ENCODE data around the gene DPP3. TPM values are rescaled to one million over a fixed set of nuclear protein-coding genes. Genes with fewer than 3 reads are reported as not detected.

The DPP3 gene
- total and polyA plus RNA-seq, 9 donors = 18.5 to 27.2 (median 23.0) TPM

DNA sequence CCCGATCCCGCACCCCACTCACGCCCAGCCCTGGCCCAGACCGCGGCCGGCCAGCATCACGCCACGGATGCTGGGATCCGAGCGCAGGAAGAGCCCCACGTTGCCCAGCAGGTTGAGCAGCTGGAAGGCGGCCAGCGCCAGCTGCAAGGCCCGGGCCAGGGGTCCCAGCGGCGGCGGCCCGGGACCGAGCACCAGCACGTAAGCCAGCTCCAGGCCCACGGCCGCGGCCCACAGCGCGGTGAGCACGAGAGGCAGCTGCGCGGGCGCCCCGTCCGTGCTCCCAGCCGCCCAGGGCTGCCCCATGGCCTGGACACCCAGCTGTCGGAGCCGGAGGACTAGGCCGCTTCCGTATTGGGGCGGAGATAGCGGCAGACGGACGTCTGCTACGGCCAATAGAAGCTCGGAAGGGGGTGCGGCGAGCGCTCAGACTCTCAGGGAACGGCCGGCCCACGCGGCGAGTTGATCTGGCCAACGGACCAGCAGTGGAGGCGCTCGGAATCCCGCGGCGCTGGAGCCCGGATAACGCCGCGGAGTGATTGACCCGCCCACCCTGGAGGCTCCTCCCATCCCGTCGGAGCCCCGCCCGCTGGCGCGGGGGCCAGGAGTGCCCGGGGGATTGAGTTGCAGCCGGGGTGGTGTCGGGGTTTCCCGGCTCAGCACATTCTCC is 65.6 kb downstream of the DPP3 start, which contains the start of gene ZDHHC24:
Gene ZDHHC24, minus strand, starts transcription at position 348 of the 667 bp plus-strand sequence. Its CDS starts 45 bp downstream, at position 303.
- Histone ChIP-seq H3K27ac (ENCODE audit: low read length) (peak within 1 kb of the TSS; percentile 87), H3K36me3 (ENCODE audit: control insufficient read depth, insufficient read depth, low read length) (peaks cover 15% of the 10 kb centered on the region), H3K27me3 (ENCODE audit: control insufficient read depth, insufficient read depth, low read length) (peaks cover 2% of the 10 kb centered on the region), H3K9me3 (replicated peaks; ENCODE audit: control insufficient read depth, low read depth, low read length) (no peaks in the 10 kb centered on the region), H3K4me1 (ENCODE audit: control insufficient read depth, insufficient read depth, low read length) (peaks cover 53% of the 10 kb centered on the region), H3K4me3 (ENCODE audit: low read length) (peak within 1 kb of the TSS; percentile 72)
- peak; percentile 99 for DNase-seq
- under 1% methylated on average over 56 of the region's 71 CpGs for WGBS (ENCODE audit: insufficient coverage)

- peak; percentile 73 for DNase-seq
- peaks cover 53% of the 10 kb centered on the region for H3K4me1 ChIP-seq (ENCODE audit: control insufficient read depth, insufficient read depth, low read length)
- under 1% methylated on average over 29 of the region's 37 CpGs for WGBS (ENCODE audit: insufficient coverage)
Measured at GRCh38 chr11:66546368-66546965, 66.2 kb downstream of the DPP3 start, which contains the start of gene ACTN3. TSS of gene ACTN3 (plus strand) at chr11:66546903. CDS start at chr11:66546938, 35 bp downstream.

DNA sequence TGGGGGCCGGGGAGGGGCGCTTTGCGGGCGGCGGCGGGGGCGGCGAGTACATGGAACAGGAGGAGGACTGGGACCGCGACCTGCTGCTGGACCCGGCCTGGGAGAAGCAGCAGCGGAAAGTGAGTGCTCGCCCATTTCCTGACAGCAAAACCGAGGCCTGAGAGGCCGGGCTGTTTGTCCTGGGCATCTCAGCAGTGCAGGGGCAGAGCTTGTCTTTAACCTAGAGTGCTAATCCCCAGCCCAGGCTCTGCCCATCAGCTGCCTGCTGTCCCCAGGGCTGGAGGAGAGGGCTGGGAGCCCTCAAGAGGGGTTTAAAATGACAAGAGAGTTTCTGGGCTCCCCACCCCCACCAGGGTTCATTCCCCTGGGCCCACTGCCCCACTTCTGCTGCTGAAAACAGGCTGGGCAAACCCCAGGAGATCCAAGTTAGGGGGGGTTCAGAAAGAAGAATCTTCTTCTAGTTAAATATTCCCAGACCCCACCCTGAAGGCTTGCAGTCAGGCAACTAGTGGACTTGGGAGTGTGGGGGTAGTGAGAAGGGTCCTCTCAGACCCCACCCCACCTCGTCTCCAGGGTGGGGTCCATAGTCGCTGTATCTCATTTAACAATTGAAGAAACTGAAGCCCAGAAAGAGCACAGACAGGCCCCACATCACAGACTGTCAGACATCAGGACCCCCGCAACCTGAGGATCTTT is 66.9 kb downstream of the DPP3 start:
- Histone ChIP-seq H3K36me3 (ENCODE audit: control insufficient read depth, insufficient read depth, low read length) (peaks cover 6% of the 10 kb centered on the region), H3K4me3 (ENCODE audit: low read length) (peak overlapping the region; percentile 72), H3K9me3 (replicated peaks; ENCODE audit: control insufficient read depth, low read depth, low read length) (no peaks in the 10 kb centered on the region), H3K27me3 (ENCODE audit: control insufficient read depth, insufficient read depth, low read length) (peaks cover 2% of the 10 kb centered on the region), H3K27ac (ENCODE audit: low read length) (peak overlapping the region; percentile 87), H3K4me1 (ENCODE audit: control insufficient read depth, insufficient read depth, low read length) (peaks cover 53% of the 10 kb centered on the region)
- DNase-seq = no peak
- WGBS (ENCODE audit: insufficient coverage) = 10% methylated on average over 15 of the region's 18 CpGs

More at GRCh38 chr11:66546368-66546965, 66.2 kb downstream of the DPP3 start, which contains the start of gene ACTN3:
- Histone ChIP-seq H3K27ac (ENCODE audit: low read length) (peak within 1 kb of the TSS; percentile 87), H3K4me3 (ENCODE audit: low read length) (peak within 1 kb of the TSS; percentile 72), H3K9me3 (replicated peaks; ENCODE audit: control insufficient read depth, low read depth, low read length) (no peaks in the 10 kb centered on the region), H3K36me3 (ENCODE audit: control insufficient read depth, insufficient read depth, low read length) (peaks cover 13% of the 10 kb centered on the region), H3K27me3 (ENCODE audit: control insufficient read depth, insufficient read depth, low read length) (peaks cover 2% of the 10 kb centered on the region)

- WGBS (ENCODE audit: insufficient coverage) = 0% methylated on average over 1 of the region's 5 CpGs
- peak; percentile 74 for DNase-seq
Measured at GRCh38 chr11:66547662-66548009, 67.4 kb downstream of the DPP3 start.

DNA sequence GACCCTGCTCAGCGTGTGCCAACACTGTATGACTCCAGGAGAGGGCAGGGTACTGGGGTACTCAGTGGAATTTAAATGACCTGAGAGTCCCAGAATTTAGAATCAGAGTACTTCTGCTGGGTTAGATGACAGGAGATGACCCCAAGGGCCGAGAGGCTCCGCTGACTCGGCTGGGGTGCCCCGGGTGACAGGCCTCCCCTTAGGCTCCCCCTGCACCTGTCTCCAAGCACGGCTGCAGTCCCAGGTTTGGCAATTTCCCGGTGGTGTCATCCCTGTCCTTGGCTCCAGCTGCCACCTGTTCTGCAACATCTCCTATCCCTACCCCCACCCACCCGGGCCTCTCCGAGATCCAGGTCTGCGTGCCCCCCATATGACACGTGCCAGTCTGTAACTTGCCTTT is 67.8 kb downstream of the DPP3 start:
- Histone ChIP-seq H3K27ac (ENCODE audit: low read length) (peak overlapping the region; percentile 87), H3K36me3 (ENCODE audit: control insufficient read depth, insufficient read depth, low read length) (peaks cover 2% of the 10 kb centered on the region), H3K9me3 (replicated peaks; ENCODE audit: control insufficient read depth, low read depth, low read length) (no peaks in the 10 kb centered on the region), H3K4me3 (ENCODE audit: low read length) (peak overlapping the region; percentile 19), H3K27me3 (ENCODE audit: control insufficient read depth, insufficient read depth, low read length) (peaks cover 2% of the 10 kb centered on the region), H3K4me1 (ENCODE audit: control insufficient read depth, insufficient read depth, low read length) (peaks cover 53% of the 10 kb centered on the region)
- WGBS (ENCODE audit: insufficient coverage) = 29% methylated on average over 10 of the region's 11 CpGs
- peak; percentile 63 for DNase-seq

More at GRCh38 chr11:66547662-66548009, 67.4 kb downstream of the DPP3 start:
- peak overlapping the region; percentile 87 for H3K27ac ChIP-seq (ENCODE audit: low read length)
- peak overlapping the region; percentile 72 for H3K4me3 ChIP-seq (ENCODE audit: low read length)
- H3K27me3 ChIP-seq (ENCODE audit: control insufficient read depth, insufficient read depth, low read length) = peaks cover 2% of the 10 kb centered on the region
- H3K9me3 ChIP-seq (replicated peaks; ENCODE audit: control insufficient read depth, low read depth, low read length) = no peaks in the 10 kb centered on the region
- H3K4me1 ChIP-seq (ENCODE audit: control insufficient read depth, insufficient read depth, low read length) = peaks cover 53% of the 10 kb centered on the region
- peaks cover 2% of the 10 kb centered on the region for H3K36me3 ChIP-seq (ENCODE audit: control insufficient read depth, insufficient read depth, low read length)

- WGBS (ENCODE audit: insufficient coverage) = 16% methylated on average over 11 of the region's 16 CpGs
- peak overlapping the region; percentile 87 for H3K27ac ChIP-seq (ENCODE audit: low read length)
- no peaks in the 10 kb centered on the region for H3K9me3 ChIP-seq (replicated peaks; ENCODE audit: control insufficient read depth, low read depth, low read length)
- peaks cover 44% of the 10 kb centered on the region for H3K4me1 ChIP-seq (ENCODE audit: control insufficient read depth, insufficient read depth, low read length)
- peaks cover 2% of the 10 kb centered on the region for H3K27me3 ChIP-seq (ENCODE audit: control insufficient read depth, insufficient read depth, low read length)
- DNase-seq = no peak
- H3K36me3 ChIP-seq (ENCODE audit: control insufficient read depth, insufficient read depth, low read length) = no peaks in the 10 kb centered on the region
- peak overlapping the region; percentile 24 for H3K4me3 ChIP-seq (ENCODE audit: low read length)
Measured at GRCh38 chr11:66548774-66549630, 68.8 kb downstream of the DPP3 start.

- Histone ChIP-seq H3K27ac (ENCODE audit: low read length) (no peak overlapping the region), H3K27me3 (ENCODE audit: control insufficient read depth, insufficient read depth, low read length) (peaks cover 2% of the 10 kb centered on the region), H3K4me3 (ENCODE audit: low read length) (no peak overlapping the region), H3K9me3 (replicated peaks; ENCODE audit: control insufficient read depth, low read depth, low read length) (no peaks in the 10 kb centered on the region), H3K36me3 (ENCODE audit: control insufficient read depth, insufficient read depth, low read length) (no peaks in the 10 kb centered on the region), H3K4me1 (ENCODE audit: control insufficient read depth, insufficient read depth, low read length) (peaks cover 39% of the 10 kb centered on the region)
- WGBS (ENCODE audit: insufficient coverage) = no CpG with 5 or more reads among the region's 3 CpGs
- DNase-seq = no peak
Measured at GRCh38 chr11:66549696-66550095, 69.5 kb downstream of the DPP3 start.

GRCh38 chr11:66550887-66551286 is 70.7 kb downstream of the DPP3 start:
- Histone ChIP-seq H3K27me3 (ENCODE audit: control insufficient read depth, insufficient read depth, low read length) (peaks cover 2% of the 10 kb centered on the region), H3K9me3 (replicated peaks; ENCODE audit: control insufficient read depth, low read depth, low read length) (no peaks in the 10 kb centered on the region), H3K4me1 (ENCODE audit: control insufficient read depth, insufficient read depth, low read length) (peaks cover 32% of the 10 kb centered on the region), H3K4me3 (ENCODE audit: low read length) (no peak overlapping the region), H3K27ac (ENCODE audit: low read length) (no peak overlapping the region), H3K36me3 (ENCODE audit: control insufficient read depth, insufficient read depth, low read length) (no peaks in the 10 kb centered on the region)
- WGBS (ENCODE audit: insufficient coverage) = 84% methylated on average over 4 of the region's 4 CpGs
- DNase-seq = no peak

- no peak overlapping the region for H3K27ac ChIP-seq (ENCODE audit: low read length)
- H3K4me1 ChIP-seq (ENCODE audit: control insufficient read depth, insufficient read depth, low read length) = peaks cover 6% of the 10 kb centered on the region
- no peaks in the 10 kb centered on the region for H3K36me3 ChIP-seq (ENCODE audit: control insufficient read depth, insufficient read depth, low read length)
- H3K27me3 ChIP-seq (ENCODE audit: control insufficient read depth, insufficient read depth, low read length) = peaks cover 13% of the 10 kb centered on the region
- no peaks in the 10 kb centered on the region for H3K9me3 ChIP-seq (replicated peaks; ENCODE audit: control insufficient read depth, low read depth, low read length)
- no peak overlapping the region for H3K4me3 ChIP-seq (ENCODE audit: low read length)
- DNase-seq = no peak
- 73% methylated on average over 5 of the region's 5 CpGs for WGBS (ENCODE audit: insufficient coverage)
Measured at GRCh38 chr11:66554602-66555001, 74.4 kb downstream of the DPP3 start.
